Left hindlimb (tissue), 1 donor: ENCODE results near the gene PARM1.
"Not testable (repeated sequence)": the region's sequence is repeated elsewhere in the genome, so short reads cannot be mapped to it uniquely, and the experiment has no call there.

Experiments used
- DNase-seq: peaks from one replicate; pipeline ENCODE4 v3.0.0-alpha.2; 2018

Gene PARM1

DNA sequence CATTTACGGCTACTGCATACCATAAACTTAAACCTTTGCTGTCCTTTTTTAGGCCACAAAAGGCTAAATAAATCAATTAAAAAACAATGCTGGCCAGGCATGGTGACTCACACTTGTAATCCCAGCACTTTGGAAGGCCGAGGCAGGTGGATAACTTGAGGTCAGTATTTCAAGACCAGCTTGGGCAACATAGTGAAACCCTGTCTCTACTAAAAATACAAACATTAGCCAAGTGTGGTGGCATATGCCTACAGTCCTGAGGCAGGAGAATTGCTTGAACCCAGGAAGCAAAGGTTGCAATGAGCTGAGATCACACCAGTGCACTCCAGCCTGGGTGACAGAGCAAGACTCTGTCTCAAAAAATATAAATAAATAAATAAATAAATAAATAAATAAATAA lies 61.5 kb downstream of the PARM1 start:
- DNase-seq, result not testable (repeated sequence)

DNA sequence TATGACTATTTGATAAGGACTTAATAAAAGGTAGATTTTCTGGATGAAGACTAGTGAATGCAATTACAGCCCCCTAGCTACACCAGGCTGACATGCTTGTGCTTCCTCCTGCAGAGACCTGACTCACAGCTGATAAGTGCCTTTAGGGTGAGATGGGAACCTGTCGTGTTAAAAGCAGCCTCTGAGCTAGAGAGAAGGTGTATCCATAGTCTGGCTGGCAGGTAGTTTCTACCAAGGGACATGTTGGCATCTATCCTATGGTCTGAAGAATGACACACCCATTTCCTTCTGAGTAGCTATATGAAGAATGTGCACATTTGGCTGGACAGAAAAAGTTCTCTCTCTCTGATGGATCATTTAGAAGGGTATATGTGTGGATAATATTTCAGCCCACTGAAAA lies 64.1 kb downstream of the PARM1 start:
- DNase-seq, result no peak

DNA sequence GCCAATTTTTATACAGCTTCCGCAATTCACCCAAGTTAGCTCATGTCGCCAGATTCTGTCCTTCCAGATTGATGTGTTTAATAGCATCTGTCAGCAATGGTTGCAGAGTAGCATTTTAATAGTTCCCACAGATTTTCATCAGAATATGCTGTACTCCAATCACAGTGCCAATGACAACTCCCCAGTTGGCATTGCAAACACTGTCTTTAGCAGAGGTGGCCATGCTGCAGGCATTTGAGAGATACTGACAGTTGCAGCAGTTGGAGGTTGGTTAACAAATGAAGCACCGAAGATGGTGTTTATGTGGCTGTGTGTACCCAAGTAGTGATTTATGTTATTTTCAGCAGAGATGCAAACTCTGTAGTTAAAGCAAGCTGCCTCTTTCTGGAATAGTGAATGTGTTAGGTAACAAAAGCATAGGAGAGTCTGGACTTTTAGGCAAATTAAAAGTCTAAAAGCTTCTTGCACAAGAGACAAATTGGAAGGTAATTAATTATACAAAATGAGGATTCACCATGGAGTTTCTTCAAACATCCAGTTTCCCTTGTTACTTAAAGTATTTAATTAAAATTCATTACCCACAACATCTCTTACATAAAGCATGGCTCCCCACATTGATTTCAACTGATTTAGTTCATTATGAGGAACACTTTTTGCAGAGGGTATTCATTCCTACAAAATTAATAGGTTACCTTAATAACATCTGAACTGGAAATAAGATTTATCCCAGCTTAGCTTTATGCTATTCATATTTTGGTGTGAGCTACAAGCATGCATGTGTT lies 65.2 kb downstream of the PARM1 start:
- no peak for DNase-seq

DNA sequence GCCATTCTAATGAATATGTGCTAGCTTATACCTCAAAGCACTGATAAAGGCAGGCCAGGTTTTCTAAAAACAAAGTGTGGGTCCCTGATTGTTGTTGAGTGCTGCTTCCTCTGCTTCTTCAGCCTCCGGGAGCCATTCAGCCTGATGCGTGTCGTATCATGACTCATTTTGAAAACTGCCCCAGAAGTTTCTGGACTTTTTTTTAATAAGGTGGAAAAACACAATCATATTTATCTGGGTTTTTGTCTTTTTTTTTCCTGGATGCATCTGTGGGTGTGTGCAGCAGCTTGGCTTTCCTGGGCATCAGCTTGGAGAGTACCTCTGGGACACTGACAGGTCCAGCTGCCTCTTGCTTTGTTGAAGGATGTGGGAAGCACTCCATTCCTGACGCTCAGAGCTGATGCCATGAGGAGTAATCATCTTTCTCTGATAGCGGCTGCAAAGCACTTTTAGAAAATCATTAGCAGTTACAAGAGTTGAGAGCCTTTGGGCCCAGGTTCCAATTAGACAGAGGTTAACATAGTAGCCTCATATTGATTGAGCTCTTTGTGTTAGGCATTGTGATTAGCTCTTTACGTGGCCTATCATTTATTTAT lies 66.9 kb downstream of the PARM1 start:
- no peak for DNase-seq

DNA sequence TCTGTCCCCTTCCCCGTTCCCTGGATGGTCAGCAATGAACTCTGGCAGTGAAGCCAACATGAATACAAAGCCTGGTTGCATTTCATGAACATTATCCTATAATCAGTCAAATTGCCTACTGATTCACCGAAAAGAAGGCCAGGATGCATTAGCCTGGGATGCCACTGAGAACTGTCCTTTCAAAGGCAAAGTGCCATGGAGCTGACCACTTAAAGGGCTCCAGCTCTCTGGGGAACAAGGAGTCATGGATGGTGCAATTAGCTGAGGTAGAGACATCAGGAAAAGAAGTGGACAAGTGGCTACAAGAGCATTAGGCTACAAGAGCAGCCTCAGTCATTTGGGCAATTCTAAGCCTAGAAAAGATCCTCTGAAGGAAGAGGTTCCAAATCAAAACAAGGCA lies 69.0 kb downstream of the PARM1 start:
- DNase-seq, result no peak

DNA sequence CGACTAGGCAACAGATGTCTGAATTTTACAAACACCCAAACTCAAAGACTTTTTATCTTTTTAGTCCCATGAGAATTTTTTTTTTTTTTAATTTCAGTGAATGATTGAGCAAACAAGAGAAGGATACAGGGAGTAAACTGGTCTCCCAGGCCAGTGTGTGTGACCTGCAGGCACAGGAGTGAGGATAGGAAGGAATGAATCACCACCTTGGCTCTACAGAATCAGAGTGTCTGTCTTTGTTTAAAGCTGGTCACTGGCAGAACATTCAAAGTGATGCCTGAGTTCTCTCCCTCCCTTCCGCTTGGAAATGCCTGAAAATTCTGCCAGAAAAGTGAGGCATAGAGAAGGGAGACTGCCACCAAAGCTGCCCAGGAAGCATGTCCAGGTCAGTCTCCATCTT lies 69.5 kb downstream of the PARM1 start:
- no peak for DNase-seq

DNA sequence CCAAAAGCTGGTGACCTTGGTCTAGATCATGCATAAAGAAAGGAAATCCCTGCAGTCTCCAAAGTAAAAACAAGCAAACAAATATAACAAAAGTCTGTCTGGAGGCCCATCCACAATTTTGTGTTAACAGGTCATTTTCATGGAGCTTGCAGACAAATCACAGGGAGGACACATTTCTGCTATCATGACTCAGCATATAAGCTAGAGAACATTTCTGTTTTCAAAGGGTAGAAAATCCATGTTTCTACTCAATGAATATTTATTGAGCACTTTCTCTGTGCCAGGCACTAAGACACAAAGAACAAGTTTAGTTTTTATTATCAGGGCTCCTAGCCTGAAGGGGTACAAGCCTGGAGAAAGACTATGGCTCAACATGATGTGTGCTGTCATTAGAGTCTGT lies 71.1 kb downstream of the PARM1 start:
- no peak for DNase-seq

DNA sequence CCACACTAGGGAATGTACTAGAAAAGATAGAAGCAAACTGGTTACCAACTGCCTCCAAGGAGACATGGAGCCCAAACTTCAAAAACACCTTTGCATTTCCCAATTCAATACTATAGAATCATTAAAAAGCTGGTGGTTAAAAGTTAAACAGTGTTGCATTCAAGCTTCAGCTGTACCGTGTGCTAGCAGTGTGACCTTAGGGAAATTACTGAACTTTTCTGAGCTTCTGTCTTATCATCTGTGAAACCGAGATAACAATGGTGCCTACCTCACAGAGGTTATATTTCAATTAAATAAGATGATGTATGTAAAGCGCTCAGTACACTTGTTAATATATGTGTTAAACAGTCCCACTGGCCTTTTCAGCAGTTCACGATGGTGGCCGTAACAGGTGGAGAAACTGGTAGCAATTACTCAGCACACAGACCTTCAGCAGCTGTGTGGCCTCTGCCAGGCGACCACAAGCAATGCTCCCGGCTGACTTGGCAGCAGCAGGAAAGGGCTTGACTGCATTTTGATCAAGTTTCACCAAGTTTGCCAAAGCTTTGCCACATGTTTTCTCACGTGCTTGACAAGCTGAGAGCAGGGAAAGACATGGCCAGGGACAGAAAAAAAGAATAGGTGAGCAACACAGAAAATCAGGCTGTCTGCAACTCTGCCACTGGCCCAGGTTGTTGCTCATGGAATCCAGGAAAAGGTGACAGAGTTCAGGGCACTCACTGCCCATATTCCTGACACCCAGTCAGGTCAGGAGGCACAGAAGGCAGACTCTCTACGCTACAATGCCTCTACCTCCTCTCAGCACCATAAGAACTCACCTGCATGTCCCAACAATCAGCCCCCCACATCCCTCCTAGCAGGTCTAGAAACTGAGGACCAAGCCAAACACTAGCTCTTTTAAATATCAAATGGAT lies 72.1 kb downstream of the PARM1 start:
- DNase-seq, result peak; percentile 50

DNA sequence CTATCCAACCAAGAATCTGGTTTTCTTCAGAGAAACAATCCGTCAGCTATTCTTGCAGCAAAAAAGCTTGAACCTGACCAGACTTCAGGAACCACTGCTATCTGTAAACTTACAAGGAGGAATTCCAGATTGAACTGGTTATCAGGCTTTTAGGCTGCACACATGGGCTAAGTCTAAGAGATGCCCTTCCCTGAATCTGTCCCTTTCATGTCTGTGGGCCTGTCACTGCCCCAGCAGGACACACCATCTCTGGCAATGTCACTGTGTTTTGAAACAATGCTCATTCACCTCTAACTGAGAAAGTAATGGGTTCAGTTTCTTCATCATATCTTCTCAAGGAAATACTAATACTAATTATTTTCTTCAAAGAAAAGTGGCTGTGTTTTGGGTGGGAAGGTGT lies 72.8 kb downstream of the PARM1 start:
- DNase-seq, result no peak

DNA sequence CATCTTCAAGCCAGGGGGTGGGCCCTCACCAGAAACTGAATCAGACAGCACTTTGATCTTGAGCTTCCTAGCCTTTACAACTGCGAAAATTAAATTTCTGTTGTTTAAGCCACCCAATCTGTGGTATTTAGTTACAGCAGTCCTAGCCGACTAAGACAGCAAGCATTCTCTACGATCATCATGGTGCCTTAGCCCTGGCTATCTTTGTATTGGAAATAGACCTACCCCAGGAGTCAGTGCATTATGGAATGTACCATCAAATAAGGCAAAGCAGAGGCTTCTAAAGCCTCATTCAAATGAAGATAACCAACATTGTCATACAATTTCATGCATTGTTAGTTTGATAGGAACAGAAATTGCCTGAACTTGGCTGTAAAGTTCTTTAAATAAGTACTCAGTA lies 75.0 kb downstream of the PARM1 start:
- DNase-seq, result no peak

DNA sequence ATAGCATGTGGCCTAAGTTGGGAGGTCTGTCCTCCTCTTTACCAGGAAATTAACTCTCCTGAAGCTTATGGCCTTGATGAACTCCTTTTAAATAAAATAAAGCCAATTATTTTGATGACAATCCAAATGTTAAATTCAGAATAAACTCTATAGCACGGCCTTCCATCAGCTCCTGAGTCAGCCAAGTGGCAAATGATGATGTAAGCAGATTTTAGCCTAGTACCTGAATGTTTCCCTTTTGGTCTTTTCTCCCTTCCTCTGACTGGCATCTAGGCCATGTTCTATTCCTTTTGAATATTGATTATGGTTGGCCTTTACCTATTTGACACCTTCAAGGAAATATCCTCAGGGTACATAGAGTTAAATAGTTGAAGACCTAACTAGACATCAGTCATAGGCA lies 76.2 kb downstream of the PARM1 start:
- no peak for DNase-seq

DNA sequence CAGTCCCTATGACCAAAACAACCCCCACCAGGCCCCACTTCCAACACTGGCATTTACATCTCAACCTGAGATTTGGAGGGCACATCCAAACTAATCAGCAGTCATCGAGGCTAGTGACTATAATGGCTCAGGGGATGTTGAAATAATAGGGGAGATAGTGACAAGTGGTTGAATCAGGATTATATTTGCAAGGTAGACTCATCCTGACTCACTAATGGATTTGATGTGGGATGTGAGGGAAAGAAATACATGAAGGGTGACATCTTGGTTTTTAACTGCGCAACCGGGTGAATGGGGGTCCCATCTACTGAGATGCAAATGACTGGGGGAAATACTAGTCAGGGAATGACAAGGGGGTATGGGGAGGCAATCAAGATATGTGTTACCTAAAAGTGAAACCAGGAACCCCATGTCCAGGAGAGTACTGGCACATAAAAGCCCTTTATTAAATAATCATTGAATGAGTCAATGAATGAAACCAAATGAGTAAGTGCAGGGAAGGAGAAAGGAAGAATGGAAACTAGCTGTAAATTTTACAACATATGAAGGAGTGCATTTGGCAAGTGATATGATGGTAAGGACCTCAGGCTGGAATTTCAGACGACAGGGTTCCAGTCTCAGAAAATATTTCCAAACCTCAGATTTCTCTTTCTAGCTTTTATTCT lies 78.3 kb downstream of the PARM1 start:
- no peak for DNase-seq

DNA sequence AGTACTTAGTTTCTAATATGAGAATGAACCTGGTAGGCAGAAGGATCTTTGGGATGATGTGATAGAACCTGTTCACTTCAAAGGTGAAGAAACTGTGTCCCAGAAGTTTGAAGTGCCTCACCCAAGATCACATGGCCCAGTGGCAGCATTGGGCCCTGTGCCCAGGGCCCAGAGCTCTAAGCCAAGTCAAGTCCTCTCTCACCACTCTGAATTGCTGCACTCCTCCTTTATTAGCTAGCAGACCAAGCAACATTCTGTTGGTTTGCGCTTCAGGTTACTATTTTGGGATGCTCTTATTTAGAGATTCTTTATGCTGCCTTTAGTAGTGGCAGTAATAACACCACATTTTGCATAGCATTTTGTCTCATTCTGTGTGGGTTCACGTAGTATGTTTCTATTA lies 82.7 kb downstream of the PARM1 start:
- no peak for DNase-seq

DNA sequence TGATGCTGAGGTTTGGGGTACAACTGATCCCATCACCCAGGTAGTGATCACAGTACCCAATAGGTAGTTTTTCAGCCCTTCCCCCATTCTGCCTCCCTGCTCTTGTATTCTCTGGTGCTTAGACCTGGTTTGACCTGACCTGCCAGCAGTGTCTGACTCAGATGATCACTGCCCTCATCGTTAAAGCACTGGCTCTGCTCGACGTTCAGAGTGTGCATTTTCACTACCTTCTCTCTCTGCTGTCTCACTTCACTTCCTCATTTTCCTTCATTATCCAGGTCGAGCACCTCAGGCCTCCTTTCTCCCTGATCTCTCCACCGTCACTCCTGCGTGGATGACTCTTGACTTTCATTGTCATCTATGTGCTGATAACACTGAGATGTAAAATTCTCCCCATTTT lies 83.6 kb downstream of the PARM1 start:
- no peak for DNase-seq

DNA sequence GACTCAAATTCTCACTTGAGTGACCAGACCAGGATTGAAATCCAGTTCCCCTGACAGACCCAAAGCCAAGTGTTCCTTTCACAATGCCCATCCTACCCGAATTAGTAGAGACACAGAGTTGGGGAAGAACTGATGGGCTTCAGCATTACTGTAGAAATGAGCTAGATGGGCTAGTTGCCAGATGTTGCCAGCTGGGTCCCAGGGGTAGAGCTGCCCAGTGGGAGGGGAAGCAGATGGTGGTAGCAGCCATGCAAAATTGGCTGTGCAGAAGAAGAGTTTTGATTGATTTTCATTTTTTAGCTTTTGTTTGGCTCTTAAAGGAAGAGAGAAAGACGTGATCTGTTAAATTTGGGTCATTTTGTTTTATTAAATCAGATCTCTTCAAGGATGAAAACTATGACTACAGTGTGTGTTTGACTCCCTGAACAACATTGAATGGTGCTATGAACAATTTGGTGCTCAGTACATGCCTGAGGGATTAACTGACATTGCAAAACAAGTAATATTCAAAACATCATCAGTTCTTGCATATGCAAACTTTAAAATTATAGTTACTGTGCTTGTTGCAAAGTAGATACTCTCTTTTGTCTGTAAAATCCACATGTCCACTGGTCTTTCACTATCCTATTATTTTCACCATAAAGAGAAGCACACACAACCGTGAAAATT lies 86.0 kb downstream of the PARM1 start:
- no peak for DNase-seq

DNA sequence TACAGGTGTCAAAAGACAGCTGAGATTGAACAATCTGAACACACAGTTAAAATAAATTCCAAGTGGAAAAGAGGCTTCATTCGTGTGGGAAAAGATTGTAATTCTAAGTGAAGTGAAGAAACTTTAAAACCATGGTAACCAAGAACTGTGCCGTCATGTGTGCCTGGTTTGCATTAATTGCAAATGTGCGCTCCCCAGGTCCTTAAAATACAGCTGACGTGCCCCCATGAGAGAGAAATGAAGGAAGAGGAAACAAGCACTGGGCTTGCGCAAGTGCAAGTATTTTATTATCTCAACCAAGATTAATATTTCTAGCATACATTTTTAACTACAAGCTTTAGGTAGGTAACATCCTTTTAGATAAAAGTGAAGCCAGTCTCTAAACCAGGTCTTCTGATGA lies 92.5 kb downstream of the PARM1 start:
- no peak for DNase-seq

DNA sequence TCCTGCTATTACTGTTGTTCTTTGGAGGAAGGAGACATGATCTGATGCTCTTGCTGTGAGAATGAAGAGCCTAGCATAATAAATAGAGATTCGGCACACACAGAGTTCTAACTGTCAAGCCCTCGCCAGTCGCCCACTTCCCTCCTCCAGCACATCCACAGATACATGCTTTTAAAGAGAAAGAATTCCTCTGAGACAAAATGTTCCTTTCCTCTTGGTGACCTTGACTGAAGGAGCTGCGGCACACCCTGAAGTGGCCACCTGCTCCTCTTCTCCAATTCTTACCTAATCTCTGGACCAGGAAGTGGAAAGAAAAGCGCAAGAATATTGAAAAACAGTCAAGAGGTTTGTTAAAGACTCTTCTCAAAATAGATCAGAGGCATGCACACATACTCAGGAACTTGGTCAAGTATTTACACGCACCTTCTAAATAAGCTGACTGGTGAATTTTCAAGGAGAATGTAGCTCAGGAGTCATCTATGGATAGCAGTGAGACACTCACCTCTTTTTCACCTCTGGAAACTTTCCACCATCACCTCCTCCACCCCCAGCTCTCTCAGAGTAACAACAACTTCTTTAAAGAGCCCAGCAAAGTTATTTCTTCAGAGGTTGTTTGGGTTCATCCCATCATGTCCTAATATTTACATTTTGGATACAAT lies 95.4 kb downstream of the PARM1 start:
- DNase-seq, result no peak

DNA sequence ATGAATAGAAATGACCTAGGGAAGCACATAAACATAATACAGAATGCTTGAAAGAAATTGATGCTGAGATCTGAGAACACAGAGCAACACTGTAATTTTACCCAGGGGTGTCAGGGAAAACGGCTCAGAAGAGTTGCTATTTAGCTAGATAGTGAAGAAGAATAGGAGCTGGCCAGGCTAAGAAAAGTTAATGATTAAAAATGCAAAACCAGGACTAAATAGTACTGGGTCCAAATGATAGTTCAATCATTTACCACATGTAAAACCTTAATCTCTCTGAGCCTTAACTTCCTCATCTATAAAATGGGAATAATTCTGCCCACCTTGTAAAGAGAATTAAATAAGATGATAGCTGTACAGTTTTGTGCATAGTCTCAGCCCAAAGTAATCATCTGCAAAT lies 97.1 kb downstream of the PARM1 start:
- DNase-seq, result no peak

DNA sequence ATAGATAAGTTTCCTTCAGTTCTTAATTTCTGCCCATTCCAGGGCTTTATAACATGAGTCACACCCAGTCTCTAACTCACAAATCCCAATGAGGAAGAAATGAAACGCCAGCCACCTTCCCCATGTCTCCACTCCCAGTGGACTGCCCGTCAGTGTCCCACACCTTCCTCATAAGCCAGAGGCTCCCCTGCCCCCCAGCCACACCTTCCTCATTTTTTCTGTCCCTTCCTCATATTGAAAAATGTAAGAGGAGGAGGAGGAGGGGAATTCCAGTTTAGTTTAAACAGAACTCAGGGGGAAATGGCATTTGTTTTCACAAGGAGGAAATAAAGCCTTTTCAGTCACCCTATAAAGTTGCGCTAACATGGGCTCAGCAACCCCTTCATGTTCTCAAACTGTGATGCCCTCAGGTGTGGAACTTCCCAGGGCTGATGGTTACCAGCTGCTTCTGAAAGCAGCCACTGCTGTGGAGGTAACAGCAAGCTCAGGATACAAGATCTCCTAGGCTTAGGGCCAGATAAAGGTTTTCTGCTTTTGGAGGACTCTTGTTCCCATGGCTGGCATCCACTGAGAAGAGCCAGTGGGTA lies 97.8 kb downstream of the PARM1 start:
- DNase-seq, result no peak

DNA sequence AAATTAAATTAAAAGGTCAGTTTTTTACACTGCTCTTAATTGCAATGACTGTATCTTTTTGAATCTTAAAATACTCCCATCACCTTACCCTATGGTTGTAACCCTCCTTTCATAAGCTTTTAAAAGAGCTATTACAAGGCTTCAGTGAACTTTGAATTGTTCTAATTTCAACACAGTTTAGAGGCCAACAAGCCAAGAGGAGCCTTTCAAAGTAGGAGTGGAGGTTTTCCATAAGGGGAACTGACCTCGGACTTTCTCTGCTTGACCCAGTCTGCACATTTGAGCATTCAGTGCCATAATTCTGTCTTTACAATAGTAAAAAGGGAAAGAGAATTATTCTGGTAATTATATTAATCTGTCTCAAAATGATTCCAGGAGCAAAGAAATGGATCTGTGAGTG lies 98.9 kb downstream of the PARM1 start:
- DNase-seq, result no peak

DNA sequence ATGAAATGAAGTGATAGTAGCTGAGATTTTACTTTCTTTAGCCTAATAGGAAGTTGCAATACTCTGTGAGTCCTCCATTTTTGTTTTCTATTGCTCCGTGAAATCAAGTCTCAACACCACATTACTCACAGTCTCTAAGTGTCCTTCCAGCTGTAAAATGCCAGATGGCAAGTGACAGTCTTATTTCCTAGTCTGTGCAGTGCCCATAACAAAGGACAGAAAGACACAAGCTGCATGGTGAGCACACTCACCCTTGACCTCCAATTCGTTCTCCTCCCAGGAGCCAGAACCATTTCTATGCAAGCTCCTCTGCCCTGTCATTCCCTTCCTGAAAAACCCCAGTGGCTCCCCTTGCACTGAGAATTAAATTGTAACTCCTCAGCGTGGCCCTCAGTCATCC lies 101.6 kb downstream of the PARM1 start:
- no peak for DNase-seq

DNA sequence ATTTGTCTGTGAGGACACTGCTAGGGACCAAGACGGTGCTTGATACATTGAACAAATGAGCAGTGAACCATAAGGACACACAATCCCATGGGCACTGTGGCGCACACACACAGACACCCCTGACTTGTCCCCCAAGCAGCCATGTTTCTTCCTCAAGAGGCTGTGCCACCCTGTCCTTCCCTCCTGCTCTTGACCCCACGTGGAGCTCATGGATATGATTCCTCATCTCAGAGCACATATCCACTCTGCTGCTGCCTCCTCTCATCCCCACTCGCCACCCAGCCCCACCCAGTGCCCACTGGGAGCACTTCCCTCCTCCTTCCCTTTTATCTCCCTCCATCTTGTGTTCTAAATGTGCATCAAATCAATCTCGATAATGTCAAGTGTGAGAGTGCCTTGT lies 102.4 kb downstream of the PARM1 start:
- no peak for DNase-seq
